ENCODE data around the gene SHLD2.
"Not testable (repeated sequence)": the region's sequence is repeated elsewhere in the genome, so short reads cannot be mapped to it uniquely, and the experiment has no call there.

Gene SHLD2

DNA sequence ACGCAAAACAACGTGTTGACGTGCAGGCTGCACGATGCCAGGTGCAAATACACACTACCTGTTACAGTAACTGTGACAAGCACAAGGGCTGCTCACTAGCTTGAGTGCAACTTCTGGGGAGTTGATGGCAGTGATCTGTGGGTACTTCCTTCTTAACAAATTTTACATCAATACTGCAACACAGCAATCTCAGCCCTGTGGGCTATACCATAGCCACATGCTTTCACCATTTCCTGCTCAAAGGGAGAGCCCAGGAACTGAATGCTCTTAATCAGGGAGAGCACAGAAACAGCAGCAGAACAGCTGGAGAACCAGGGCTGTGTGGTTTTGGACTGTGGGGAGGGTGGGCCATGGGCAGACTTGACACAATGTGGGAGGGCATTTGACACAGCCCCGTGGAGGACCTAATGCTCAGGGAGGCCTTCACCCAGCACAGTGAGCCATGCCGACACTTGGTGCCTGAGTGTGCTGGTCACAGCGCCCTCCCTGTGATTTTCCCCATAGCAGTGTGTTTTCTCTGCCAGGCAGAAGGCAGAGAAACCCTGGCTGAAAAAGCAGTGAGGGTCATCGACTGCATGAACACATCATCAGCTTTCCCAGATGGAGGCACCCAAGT lies 118.3 kb downstream of the SHLD2 start:
- DNase-seq (ENCODE audit: low read depth) = not testable (repeated sequence)

DNA sequence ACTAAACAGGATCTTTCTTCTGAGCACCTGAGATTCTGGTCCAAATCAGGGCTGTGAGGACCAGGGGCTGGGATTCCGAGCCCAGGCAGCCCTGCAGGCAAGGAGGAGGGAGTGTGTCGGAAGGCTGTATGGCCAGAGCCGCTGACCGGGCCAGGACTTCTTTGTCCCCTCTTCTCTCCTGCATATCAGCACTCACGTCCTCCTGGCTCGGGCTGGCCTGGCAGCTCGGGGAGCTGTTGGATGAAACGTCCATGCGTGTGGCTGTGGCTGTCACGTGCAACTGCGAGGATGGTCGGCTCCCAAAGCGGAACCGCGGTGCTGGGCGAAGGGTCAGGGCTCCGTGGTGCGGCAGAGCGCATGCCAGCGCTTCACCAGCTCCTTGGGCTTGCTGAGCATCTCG lies 118.8 kb downstream of the SHLD2 start:
- DNase-seq (ENCODE audit: low read depth) = not testable (repeated sequence)

DNA sequence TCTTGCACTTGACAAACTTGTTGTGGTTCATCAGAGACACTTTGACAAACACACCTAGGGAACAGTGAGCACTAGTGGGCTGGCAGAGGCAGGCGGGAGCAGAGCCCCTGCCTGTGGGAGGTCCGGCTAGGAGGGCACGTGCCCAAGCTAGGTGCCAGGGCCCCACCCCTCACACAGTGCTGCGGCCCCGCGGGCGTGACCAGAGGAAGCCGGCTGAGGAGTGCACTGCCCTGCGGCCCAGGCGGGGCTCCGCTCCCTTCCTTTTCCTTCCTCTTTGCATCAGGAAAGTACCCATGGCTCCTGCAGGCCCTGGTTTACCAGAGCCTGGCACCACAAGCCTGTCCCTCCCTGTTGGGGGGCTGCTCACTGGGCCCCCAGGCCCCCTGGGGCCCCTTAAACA lies 121.1 kb downstream of the SHLD2 start:
- DNase-seq (ENCODE audit: low read depth) = not testable (repeated sequence)

DNA sequence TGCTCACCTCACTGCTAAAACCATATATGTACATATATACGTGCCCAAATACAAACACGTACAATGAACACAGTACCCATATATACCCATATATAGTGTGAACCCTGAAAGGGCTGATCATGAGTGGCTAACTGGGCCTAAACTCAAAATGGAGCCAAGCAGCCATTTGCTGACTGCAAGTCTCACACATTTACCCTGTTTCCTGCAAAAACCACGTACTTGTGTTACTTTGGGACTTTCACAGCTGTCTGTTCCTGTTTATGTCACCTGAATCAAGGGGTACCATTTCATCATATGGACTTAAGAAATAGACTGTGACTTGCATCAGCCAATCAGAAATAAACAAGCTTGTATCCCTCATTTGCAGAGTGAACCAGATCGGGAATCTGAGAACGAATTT lies 124.4 kb downstream of the SHLD2 start:
- DNase-seq (ENCODE audit: low read depth) = not testable (repeated sequence)

DNA sequence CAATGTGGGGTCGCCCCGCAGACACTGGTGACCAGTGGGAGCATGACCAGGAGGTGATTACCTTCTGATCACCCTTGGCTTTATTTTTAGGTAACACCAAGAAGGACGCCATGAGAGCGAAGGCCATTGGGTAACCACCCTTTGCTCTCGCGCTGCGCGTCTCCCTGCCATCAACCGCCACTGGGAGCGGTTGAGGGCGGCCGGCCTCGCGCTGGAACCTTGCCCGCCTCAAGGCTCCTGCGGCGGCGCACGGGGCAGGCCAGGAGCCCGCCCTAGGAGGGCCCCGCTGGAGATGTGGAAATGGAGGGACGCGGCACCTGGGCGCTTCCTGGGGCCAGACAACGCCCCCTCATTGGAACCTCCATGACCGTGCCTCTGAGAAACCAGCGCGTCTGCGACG lies 127.8 kb downstream of the SHLD2 start:
- DNase-seq (ENCODE audit: low read depth) = not testable (repeated sequence)

DNA sequence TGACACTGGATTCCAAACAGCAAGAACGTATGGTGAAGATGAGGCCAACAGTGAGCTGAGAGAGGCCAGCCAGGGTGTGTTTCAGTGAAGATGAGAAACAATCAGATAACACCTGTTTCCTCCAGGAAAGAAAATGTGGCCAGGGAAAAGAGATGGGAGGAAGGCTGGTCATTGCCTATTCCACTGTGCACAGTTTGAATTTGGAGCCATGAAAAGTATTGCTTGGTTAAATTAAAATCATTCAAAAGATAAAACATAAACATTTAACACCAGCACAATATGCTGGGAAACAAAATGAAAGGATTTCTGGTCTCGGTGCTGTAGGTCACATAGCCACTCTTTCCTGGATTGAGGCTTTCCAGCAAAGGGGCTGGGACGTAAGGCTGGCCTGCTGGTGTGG lies 130.1 kb downstream of the SHLD2 start, which contains the start of gene NUTM2A:
Gene NUTM2A (plus strand): TSS at position 301 of the 400 bp plus-strand sequence. CDS start 383 bp downstream, outside the sequence.
- DNase-seq (ENCODE audit: low read depth) = not testable (repeated sequence)

DNA sequence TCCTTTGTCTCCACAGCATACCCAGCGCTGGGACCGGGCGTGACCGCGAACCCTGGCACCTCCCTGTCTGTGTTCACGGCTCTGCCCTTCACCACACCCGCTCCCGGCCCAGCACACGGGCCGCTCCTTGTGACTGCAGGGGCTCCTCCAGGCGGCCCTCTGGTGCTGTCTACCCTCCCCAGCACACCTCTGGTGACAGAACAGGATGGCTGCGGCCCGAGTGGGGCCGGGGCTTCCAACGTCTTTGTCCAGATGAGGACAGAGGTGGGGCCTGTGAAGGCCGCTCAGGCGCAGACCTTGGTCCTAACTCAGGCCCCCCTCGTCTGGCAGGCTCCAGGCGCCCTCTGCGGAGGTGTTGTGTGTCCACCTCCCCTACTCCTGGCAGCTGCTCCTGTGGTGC lies 133.2 kb downstream of the SHLD2 start:
- DNase-seq (ENCODE audit: low read depth) = not testable (repeated sequence)

DNA sequence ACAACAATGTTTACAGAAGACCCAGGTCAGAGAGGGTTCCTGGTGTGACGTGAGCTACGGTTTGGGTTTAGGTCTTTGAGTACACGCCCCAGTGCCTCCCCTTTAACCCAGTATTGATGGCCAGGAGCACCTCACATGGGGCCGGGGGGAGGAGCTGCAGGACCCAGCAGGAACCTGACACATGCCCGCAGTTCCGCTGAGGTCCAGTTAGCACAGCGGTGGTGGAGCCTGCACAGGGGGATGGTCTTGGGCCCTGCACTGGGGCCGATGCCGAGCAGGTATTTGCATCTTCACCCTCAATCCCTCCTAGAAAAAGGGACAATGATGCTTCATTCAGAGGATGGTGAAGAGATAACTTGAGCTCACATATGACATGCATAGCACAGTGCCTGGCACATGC lies 134.2 kb downstream of the SHLD2 start:
- not testable (repeated sequence) for DNase-seq (ENCODE audit: low read depth)

DNA sequence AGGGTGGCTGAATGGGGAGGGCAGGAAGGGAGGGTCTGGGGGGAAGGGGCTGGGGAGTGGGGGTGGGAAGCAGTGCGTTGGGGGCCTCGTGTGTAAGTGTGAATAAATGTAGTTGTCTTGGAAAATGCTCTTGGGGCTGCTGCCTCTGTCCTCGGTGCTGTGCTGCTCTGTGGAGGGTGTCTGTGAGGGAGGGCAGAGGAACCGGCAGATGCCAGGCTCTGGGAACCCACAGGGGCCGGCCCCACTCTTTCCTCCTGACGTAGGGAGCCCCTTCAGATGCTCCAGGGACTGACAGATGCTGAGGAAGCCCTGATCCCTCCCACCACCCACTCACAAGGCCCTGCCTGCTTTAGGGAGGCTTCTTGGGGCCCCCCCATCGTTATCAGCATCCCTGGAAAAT lies 139.8 kb downstream of the SHLD2 start:
- DNase-seq (ENCODE audit: low read depth) = not testable (repeated sequence)

DNA sequence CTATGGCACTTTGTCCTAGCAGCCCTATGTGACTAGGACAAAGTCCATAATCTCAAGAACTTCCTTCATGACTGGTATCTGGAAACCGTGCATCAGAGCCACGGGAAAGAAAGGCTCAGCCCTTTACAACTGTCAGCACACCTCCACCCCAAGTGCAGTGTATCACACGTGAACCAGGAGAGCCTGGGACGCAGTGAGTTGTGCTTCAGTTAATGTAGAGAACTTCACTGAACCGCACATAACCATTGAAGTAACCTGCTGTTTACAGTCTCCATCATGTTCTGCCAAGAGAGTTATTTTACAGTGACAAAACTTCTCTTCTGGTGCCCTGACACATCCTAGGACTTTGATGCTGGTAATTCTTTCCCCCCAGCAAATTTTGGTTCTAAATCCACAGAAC lies 142.2 kb downstream of the SHLD2 start:
- DNase-seq (ENCODE audit: low read depth) = not testable (repeated sequence)

DNA sequence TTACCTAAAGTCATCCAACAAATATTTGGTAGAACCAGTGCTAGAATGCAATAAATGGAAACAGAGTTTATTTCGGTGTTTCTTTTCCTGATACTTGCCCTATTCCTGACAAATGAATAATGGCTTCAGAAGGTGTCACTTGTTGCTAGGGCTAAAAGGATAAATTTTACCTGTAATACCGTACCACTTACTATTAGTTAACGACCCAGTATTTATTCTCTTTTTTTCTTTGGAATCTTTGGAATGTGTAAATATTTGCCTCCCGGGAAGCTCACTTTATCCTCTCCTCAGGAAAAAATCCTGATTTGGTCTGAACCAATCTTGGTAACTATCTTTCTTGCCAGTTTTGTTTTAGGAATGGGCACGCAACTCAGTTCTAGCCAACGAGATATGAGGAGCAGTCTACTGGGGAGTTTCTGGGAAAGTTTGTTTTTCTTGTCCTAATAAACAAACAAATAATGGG lies 144.4 kb downstream of the SHLD2 start:
- not testable (repeated sequence) for DNase-seq (ENCODE audit: low read depth)
